Activated CD4-positive, alpha-beta T cell treated with anti-CD3 and anti-CD28 coated beads, Interleukin-2, amount 50 U/mL, for 1 hour (primary cell): ENCODE data around the gene ATP7B.

Experiments
- DNase-seq: peaks from one replicate; pipeline ENCODE4 v3.0.0-alpha.2; 2020

ATP7B gene

DNA sequence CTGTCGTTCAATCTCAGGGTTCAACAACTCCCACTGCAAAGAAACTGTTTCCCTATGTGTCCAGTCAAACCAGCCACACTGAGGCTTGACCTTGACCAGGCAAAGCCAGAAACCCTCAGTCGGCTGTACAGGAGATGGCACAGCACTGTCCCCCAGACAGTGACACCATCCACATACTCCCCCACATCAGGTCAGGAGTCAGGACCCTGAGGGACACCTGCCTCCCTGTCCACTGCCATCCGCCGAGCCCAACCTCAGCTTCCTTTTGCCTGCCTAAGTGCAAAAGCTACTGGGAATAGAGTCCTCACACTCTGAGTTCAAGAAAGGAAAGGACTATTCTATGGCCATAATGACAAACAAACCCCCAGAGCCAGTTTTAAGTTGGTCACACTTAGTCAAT is 66.8 kb downstream of the ATP7B start:
- no peak for DNase-seq

DNA sequence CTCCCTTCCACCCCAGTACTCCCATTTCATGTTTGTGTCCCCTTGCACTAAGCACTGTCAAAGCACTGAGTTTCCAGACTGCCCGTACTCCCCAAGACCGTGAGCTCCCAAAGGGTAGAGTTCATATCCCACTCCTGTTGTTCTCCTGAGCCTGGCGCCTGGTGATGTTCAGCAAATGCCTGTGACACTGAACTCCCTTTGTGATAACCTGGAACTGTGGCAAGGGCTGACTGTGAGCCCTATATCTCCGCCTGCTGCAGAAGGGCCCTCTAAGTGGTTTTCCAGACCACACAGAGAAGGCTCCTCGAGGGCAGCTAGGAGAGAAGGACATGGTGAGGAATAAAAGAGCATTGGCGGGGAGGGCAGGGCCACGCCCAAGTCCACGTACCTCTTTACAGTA is 67.5 kb downstream of the ATP7B start:
- no peak for DNase-seq

DNA sequence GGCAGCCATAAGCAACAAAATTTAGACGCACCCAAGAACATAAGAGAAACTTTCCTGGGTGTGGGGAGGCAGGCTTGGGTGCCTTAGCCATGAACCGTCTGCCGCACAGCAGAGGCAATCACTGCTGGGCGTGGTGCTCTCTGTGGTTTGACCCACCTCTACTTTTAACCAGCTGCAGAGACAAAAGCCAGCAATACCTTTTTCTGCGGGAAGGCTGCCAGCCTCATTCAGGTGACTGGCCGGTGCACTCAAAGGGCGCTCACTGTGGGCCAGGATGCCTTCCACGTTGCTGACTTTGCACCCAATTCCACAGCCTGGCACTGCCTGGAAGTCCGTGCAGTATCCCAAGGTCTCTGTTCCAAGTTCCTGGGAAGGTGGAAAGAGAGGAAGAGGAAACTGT is 69.1 kb downstream of the ATP7B start:
- DNase-seq, result peak; percentile 38

DNA sequence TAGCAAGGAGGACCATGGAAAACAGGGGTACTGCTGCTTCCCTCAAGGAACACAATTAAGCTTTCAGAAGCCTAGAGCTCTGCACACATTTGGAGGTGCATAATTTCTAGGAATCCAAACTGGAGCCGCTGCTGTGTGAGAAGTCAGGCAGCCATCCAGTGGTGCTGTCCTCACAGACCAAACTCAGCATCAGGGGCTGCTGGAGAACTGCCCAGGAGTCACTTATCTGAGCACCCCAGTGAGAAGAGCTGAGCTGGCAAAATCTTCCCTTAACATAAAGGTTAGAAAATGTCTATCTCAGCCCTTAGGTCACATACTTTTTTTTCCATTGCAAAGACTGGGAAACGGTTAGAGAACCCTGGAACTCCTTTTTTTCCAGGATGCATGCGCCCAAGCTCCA is 72.8 kb downstream of the ATP7B start:
- no peak for DNase-seq

DNA sequence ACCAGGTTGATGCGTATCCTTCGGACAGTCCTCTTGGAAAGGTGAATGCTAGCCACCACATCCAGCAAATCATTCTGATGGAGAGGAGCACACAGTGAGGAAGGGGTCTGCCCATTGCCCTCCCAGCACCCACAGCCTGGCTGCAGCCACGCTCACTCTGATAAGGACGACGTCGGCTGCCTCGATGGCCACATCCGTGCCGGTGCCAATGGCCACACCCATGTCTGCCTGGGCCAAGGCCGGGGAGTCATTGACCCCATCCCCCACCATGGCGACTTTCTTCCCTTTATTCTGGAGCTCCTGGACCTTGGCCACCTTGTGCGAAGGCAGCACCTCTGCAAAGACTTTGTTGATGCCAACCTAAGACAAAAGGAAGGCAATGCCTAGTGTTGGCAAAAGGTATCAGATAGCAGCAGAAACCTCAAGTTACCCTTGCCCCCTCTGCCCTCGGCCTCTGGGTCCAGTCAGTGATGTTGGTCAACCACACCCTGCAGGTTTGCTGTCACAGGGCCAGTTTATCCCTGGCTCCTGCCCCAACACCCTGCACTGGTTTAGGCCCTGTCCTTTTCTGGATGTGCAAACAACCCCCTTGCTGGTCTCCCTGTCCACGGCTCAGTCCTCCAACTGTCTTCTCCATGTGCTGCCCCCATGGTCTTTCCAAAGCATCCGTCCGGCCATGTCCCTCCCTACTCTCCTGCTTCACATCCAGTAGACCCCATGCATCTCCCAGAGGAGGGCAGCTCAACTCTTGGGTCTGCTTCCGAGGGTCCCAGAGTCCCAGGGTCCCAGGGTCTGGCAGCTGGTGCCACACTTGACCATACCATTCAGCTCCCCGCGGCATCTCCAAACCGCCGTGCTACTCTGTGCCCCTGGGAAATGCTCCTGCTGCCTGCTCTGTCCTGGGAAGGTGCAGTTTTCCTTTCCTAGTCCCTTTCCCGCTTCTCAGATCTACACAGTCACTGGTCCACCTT is 73.6 kb downstream of the ATP7B start:
- DNase-seq, result no peak

DNA sequence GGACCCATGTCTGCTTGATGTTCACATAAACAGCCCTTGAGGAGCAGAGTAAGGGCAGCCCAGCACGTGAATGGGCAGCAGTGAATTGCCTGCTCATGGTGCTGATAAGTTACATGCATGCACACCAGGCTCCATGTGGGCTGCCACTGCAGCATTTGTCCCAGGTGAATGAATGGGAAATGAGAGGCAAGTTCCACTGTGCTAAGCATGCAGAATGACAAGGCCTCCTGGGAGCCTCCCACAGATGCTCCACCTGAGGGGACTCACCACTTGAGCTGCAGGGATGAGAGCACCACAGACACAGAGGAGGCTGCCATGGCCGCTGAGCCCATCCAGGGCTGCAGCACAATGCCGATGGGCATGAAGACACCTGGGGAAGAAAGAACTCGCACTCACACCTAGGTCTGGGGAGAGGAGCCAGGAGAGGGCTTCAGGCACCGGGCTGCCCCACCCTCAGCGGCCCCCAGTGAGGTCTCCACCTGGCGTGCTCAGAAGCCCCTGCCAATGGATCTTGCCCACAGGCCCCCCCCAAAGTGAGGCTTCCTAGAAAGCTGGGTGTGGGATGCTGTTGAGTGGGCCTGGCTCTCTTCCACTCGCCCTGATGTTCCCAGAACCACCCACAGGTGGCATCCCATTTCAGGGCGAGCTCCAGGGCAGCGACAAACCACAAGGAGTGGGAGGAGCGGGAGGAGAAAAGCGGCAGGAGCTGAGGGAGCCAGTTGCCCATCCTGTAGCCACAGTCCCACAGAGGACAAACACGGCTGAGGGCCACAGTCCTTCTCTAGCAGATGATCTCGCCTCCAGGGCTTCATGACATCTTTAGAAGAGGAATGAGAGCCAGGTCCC is 75.7 kb downstream of the ATP7B start:
- no peak for DNase-seq

DNA sequence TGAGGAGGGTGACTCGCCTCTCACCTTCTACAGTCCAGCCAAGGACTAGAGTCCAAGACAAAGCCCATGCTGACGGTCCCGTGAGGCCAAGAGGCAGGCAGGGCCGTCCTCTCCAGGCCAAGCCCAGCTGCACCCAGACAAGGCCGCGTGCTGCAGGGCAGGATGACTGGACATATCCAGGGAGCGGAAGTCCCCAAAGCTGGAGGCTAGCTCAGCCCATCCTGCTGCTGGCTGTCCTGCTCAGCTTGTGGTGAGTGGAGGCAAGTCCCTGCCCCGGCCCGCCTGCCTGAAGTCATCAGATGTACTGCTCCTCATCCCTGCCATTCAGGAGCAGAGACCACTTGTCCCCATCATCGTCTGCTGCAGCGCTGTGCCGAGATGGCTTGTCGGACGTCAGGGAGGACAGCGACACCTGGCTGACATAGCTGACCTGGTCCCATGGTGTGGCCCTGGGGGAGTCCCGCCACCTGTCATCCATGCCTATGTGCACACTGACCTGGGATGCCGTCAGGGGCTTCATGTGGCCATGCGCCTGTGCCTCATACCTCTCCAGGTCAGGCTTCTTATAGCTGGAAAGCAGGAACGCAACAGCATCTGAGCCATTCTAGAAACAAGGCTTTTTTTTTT is 76.7 kb downstream of the ATP7B start:
- DNase-seq, result no peak

DNA sequence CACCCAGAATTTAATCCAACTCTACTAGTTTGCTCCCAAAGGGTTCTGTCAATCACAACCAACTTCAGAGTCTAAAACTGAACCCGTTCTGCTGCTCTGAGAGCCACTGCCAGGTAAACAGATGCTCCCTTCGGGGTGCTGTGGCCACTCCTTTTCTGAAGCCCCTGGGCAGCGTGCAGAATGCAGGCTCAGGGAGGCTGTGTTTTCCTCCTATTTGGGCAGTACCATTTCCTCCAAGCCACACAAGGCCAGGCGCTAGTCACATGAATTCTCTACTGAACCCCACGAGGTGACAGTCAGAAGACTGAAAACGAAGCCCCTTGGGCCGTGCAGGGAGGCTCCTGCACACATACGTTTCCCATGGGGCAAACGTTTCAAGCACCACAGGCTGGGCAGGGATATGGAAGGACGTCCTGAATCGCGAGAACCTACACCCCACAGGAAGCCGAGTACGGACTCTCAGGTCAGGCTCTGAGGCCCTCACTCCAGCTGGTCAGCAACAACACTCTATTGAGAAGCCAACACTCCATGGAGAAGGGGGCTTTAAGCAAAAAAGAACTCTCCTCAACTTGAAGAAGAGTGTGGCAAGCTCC is 77.7 kb downstream of the ATP7B start:
- DNase-seq, result no peak

DNA sequence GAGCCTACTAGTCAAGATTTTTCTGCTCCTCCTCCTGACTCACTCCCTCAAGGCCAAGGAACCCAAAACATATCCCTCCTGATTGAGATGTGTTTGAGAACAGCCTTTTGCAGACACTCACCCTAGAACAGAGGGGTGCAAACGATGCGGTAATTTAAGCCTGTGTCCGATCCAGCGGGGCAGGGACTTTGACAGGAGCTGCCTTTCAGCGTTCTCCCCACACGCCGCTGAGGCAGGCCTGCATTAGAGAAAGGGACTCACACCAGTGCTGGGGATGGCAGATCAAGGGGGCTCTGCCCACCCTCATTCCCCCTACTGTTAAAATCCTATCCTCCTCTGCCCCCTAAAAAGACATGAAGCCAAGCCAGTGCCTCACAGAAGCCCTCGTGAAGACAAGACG is 79.0 kb downstream of the ATP7B start:
- no peak for DNase-seq

DNA sequence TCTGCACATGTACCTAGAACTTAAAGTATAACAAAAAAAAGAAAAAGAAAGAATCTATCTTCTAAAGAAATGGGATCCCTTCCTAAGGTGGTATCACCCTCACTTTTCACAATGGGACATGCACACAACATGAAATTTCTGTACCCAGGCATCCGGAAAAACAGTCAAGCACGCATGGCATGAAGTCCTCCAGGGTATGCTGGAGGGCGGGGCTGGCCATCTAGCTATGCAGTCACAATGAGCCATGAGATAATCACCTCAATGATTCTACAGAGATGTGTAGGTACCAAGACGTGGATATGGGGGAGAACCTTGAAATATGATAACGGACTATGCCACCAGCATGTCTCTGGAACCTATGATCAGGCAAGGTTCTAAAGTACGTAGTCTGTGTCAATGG is 79.6 kb downstream of the ATP7B start:
- no peak for DNase-seq

DNA sequence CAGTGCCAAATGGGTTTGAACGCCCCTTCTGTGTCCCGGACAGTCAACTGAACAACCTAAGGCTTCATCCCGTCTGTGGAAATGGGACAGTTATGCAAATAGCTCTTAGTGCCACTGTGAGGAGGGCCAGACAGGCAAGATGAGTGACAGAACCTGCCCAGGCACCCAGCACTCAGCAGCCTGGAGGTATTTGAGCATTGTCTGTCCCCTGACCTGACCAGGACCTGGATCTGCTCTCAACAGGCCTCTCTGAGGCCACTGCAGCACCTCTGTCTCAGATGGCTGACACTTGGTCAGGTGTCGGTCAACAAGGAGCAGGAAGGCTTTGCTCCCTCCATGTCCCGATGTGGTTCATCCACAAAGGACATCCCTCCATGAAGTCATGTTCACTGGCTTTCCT is 81.6 kb downstream of the ATP7B start:
- no peak for DNase-seq

DNA sequence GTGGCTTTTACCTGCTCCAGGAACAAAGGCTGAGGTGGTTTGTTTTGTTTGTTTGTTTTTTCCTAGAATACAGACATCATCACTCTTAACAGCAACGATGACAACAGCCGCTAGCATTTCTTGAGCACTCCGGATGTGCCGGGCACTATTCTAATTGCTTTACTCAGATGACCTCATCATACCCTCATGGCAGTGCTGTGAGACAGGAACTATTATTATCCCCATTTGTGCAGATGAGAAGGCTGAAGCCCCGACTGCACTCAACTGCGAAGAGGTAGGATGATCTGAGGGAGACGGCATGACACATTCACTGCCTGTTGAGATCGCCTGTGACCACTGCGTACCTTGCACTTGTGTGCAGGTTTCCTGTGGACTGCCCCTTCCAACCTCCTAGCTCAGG is 83.0 kb downstream of the ATP7B start:
- DNase-seq, result no peak

DNA sequence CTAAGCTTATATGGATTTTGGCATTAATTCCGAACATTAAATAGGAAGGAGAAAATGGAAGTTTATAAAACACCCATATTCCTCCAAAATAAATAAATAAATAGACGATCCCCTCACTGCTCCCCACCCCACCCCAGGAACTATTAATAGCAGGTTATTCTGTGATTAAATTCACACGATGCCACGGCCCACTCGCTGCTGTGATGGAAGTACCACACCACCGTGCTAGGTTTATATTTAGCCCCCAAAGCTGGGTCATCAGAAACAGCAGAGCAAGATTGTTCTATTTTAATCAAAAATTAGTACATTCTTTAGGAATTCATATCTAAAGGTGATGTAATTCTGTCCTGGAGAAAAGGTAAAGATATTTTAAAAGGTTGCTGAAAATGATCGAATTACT is 84.1 kb downstream of the ATP7B start:
- no peak for DNase-seq

DNA sequence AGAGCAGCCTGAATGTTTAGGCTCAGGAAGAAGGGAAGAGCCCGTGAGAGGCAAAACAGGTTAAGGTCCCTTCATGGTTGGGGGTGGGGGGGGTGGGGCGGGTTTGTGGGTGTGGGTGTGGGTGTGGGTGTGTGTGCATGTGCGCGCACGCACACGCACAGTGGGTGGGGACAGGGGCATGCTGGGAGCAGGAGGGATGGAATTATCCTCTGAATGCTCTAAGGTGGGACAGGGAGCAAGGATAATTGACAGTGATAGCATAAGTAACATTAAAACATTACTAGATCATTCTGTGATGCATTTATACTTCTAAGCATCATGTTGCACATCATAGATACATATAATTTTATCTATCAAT is 84.7 kb downstream of the ATP7B start:
- DNase-seq, result no peak

DNA sequence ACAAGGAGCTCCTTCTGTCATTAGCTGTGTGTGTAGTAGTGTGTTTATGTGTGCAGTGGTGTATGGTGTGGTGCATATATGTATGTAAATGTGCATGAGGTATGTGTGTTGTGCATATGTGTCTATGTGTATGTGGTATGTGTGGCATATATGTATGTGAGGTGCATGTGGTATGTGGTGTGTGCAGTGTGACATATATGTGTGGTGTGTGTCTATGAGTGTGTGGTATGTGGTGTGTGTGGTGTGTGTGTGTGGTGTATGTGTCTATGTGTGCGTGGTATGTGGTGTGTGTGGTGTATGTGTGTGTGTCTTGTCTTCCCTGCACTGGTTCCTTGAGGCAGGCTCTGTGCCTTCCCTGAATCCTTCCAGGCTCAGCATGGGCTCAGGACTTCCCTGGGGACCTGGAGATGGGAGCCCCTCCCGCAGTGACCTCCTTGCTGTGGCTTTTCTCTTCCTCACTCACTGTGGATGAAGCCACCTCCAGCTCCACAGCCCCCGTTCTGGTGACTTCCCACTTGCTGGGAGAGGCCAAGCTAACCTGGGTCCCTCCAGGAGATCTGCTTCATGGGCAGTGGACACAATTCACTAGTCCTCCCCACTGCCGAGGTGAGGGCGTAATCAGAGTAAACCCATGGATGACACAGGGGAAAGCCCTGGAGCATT is 85.3 kb downstream of the ATP7B start:
- DNase-seq, result no peak

DNA sequence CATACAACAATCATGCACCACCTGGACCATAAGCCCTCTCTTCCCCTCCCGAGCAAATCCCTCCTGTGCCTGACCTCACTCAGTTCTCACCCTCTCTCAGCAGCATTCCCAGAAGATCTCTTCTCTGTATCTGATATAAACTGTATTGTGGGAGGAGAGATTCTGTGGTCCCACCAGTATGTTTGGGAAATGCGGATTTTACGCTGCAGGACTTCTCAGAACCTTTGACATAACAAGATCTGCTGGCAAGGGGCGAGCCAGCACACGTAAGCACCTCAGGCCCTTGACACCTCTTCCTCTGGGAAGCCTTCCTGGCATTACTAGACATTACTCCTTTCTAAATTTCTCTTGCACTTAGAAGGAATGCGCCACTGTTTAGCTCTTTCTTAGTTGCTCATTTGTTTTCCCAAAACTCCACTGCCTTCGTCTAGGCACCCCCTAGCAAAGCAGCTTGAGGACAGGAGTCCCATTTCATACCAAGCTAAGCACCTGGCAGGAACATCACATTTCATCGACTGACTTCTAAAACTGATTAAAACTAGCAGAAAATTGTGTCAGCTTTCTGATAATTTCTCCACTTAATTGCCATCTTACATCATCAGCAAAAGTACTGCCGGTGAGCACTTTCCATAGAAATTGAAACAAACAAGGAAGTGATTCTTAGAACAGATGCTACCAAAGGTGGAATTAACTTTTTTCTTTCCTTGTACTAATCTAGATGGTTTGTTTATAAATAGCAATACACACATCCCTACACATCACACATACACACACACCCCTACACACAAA is 86.3 kb downstream of the ATP7B start:
- no peak for DNase-seq

DNA sequence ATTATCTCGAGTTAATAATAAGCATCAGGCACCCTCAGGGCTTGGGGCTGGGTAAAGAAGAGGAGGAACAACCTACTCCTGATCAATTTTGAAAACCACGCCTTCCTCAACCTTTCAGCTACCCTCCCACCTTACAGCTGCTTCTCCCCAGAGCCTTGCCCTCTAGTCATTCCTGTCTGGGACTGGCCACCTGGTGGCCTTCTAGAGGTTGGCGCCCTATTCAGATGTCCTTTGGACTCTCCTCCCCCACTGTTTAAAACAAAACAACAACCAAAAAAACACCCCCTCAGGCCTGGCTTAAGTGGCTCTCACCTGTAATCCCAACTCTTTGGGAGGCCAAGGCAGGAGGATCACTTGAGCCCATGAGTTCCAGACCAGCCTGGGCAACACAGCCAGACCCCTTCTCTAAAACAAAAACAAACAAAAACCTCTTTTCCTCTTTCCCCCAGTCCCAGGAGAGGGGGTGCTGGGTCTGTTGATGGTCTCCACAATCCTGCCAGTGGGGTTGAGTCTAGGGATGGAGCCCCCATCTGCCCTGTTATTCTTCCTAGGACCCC is 87.2 kb downstream of the ATP7B start:
- DNase-seq, result no peak

DNA sequence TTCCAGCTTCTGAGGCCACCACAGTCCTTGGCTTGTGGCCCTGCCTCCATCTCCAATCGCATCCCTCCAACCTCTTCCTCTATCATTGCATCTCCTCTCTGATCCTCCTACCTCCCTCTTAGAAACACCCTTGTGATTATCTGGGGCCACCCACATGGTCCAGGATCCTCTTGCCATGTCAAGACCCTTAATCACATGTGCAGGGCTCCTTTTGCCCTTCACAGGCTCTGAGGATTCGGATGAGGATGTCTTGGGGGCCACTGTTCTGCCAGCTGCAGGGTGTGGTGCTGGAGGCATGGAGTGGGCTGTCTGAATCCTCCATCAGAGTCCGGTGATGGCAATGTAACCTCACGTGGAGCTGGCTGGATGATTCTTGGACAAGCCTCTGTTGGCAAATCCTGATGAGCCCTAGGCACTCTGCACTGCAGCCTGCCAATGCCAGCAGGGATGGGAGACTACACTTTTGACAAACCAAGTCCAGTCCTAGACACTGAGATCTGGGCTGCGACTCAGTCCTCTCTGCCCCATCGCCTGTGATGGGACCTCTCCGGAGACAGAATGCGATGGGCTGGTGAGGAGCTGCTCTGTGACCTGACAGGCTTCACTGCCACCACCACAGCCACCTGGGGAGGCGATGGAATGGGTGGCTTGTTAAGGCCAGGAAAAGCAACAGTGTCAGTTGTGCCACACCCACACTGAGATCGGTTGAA is 88.3 kb downstream of the ATP7B start:
- DNase-seq, result no peak

DNA sequence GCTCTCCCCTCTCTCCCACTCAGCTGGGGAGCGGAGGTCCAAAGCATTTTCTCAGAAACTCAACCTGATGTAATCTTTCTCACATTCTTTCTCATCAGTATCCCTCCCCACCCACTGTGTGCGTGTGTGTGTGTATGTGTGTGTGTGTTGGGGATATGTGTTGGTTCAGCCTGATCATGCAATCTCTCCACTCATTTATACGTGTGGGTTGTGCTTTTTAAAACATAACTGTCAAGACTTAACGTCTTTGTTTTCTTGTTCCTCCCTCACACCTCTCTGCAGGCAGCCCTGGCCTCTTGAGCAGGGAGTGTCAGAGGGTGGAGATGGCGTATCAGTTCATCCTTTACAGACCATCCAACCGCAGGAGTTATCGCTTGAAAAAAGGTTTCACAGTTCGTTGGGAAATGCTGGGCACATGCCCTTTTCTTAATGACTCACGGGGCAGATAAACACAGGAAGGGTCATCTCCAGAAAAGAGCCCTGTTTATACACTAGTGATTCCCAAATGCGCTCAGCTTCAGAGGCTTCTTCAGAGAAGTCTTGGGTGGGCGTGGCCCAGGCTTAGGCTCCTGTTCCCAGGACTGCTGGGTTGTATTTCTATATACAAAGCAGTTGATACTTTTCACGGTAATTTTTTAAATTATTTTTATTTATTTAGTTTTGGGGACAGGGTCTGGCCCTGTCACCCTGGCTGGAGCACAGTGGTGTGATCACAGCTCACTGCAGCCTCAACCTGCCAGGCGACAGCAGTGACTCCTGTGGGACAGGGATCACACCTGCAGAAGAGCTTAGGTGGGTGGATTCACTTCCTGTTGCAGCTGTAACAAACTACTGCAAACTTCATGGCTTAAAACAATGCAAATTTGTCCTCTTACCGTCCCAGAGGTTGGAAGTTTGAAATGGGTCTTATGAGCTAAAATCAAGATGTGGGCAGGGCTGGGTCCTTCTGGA is 89.2 kb downstream of the ATP7B start:
- DNase-seq, result no peak

DNA sequence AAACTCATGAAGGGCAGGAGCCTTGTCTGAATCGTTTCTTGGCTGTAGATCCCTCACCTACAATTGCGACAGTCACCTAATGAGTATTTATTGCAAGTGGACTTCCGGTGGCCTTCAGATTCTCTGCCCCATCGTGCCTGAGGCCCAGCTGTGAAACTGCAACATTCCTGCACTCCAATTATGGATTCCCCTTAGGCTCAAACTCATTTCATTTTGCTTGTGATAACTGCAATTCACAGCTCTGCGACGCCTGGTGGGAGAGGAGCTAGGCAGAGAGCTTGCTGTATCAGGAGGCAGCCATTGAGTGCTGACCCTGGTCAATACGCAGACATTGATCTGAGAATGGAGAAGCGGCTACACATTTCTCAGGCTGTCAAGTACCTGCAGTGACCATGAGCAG is 90.5 kb downstream of the ATP7B start:
- no peak for DNase-seq
